ENCODE data around the gene BTBD1.
"Not testable (repeated sequence)": the region's sequence is repeated elsewhere in the genome, so short reads cannot be mapped to it uniquely, and the experiment has no call there.

BTBD1 gene

DNA sequence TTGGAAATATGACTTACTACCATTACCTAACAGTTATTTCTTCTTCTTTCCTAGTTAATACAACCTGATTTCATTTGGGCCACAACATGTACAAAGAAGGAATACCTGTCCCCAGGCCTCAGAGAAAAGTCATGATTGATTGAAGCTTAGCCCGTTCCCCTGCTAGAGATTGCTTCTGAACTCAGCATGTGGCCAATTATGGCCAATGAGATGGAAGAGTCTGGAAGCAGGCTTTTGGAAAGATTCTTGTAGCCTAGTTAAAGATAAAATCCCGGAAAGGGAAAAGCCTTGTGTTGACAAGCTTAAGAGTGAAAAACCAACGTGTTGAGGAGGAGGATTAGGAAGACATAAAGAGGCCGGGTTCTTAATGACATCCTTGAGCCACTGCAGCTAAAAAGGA lies 23.4 kb upstream of the BTBD1 start (continued):
- TF ChIP-seq ZC3H10 (CRISPR knock-in tag; IDR thresholded peaks at IDR 0.05) = no peak
- TF ChIP-seq ARNTL (CRISPR knock-in tag; IDR thresholded peaks at IDR 0.05; ENCODE audit: borderline replicate concordance, low read depth) = no peak
- TF ChIP-seq BACH2 (CRISPR knock-in tag; IDR thresholded peaks at IDR 0.05; ENCODE audit: borderline replicate concordance) = no peak
- TF ChIP-seq PPARA (CRISPR knock-in tag; IDR thresholded peaks at IDR 0.05; ENCODE audit: borderline replicate concordance) = no peak

DNA sequence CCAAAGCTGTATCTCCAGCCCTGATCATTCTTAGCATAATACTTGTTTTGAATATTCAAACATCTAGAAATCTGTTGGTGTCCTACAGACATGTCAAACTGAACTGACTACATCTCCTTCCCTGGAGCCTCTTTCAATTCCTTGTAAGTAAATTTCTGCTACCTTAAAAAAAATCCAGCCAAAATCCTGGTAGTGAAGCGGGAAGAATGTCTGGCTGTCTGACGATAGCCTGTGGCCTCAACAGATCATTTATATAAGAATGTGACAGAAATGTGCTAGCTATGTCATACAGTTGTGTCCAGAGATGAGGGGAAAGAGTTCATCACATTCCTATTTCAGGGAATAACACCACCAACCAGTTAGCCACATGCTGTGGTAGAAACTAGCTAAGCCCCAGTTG lies 21.8 kb upstream of the BTBD1 start:
- TF ChIP-seq ZC3H10 (CRISPR knock-in tag; IDR thresholded peaks at IDR 0.05) = no peak
- no peak for TF ChIP-seq ZNF8 (CRISPR knock-in tag; IDR thresholded peaks at IDR 0.05)
- TF ChIP-seq CSDC2 (CRISPR knock-in tag; IDR thresholded peaks at IDR 0.05) = no peak

DNA sequence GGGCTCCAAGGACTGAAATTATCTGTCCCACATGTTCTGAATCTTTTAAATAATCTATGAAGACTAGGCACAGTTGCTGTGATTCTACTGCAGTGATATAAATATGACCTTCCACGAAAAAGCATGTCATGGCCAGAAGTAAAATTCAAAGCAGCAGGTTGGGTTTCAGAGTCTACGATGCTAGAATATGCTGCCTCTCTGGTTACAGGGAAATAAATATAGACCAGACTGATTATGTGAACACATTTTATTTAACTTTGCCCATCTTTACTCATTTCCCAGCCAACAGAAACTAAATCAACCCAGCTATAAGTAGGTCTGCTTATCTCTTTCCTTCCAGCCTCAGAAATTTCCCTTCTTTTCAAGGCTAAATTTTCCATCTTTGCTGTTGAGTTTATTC lies 20.5 kb upstream of the BTBD1 start:
- TF ChIP-seq, protein P1, sequence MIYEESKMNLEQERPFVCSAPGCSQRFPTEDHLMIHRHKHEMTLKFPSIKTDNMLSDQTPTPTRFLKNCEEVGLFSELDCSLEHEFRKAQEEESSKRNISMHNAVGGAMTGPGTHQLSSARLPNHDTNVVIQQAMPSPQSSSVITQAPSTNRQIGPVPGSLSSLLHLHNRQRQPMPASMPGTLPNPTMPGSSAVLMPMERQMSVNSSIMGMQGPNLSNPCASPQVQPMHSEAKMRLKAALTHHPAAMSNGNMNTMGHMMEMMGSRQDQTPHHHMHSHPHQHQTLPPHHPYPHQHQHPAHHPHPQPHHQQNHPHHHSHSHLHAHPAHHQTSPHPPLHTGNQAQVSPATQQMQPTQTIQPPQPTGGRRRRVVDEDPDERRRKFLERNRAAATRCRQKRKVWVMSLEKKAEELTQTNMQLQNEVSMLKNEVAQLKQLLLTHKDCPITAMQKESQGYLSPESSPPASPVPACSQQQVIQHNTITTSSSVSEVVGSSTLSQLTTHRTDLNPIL (CRISPR knock-in tag; IDR thresholded peaks at IDR 0.05; ENCODE audit: low read depth) = no peak
- TF ChIP-seq OSR1 (CRISPR knock-in tag; IDR thresholded peaks at IDR 0.05) (no peak), ZFP3 (CRISPR knock-in tag; IDR thresholded peaks at IDR 0.05) (no peak), ZNF8 (CRISPR knock-in tag; IDR thresholded peaks at IDR 0.05) (no peak), ZC3H10 (CRISPR knock-in tag; IDR thresholded peaks at IDR 0.05) (no peak), PATZ1 (CRISPR knock-in tag; IDR thresholded peaks at IDR 0.05; ENCODE audit: borderline replicate concordance) (no peak), GLIS3 (CRISPR knock-in tag; IDR thresholded peaks at IDR 0.05) (no peak)
- ATAC-seq = no peak

More for the DNA sequence above, 21.8 kb upstream of the BTBD1 start:
- ATAC-seq = no peak

- ATAC-seq = not testable (repeated sequence)
Observed at GRCh38 chr15:83085864-83086552, 19.0 kb upstream of the BTBD1 start.

DNA sequence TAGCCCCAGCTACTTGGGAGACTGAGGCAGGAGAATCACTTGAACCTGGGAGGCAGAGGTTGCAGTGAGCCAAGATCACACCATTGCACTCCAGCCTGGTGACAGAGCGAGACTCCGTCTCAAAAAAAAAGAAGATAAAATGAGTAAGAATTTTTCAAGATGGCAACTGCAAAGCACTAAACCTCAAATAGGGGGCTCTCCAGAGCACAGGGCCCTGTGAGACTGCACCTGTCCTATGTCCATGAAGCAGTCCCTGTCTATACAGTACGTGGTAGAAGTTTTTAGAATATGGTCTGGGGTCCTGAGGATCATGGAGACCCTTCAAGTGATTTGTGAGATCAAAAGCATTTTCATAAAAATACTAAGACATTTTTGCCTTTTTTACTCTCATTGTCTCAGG lies 18.4 kb upstream of the BTBD1 start:
- ATAC-seq = not testable (repeated sequence)

GRCh38 chr15:83082730-83083386 lies 15.8 kb upstream of the BTBD1 start:
- TF ChIP-seq TCF4 (CRISPR knock-in tag; IDR thresholded peaks at IDR 0.05; ENCODE audit: borderline replicate concordance) (no peak), ZNF70 (CRISPR knock-in tag; IDR thresholded peaks at IDR 0.05) (no peak), CSDC2 (CRISPR knock-in tag; IDR thresholded peaks at IDR 0.05) (no peak), PPARA (CRISPR knock-in tag; IDR thresholded peaks at IDR 0.05; ENCODE audit: borderline replicate concordance) (no peak), ZC3H10 (CRISPR knock-in tag; IDR thresholded peaks at IDR 0.05) (no peak), BACH2 (CRISPR knock-in tag; IDR thresholded peaks at IDR 0.05; ENCODE audit: borderline replicate concordance) (no peak), RARB (CRISPR knock-in tag; IDR thresholded peaks at IDR 0.05) (no peak), ZFP3 (CRISPR knock-in tag; IDR thresholded peaks at IDR 0.05) (no peak), ISL1 (CRISPR knock-in tag; IDR thresholded peaks at IDR 0.05) (no peak), GLIS3 (CRISPR knock-in tag; IDR thresholded peaks at IDR 0.05) (no peak), TOX (CRISPR knock-in tag; IDR thresholded peaks at IDR 0.05; ENCODE audit: borderline replicate concordance) (no peak), ARNTL (CRISPR knock-in tag; IDR thresholded peaks at IDR 0.05; ENCODE audit: borderline replicate concordance, low read depth) (no peak), SNAI2 (CRISPR knock-in tag; IDR thresholded peaks at IDR 0.05) (no peak)
- TF ChIP-seq, protein P1 (CRISPR knock-in tag; IDR thresholded peaks at IDR 0.05; ENCODE audit: low read depth) = no peak
- TF ChIP-seq, protein P2, sequence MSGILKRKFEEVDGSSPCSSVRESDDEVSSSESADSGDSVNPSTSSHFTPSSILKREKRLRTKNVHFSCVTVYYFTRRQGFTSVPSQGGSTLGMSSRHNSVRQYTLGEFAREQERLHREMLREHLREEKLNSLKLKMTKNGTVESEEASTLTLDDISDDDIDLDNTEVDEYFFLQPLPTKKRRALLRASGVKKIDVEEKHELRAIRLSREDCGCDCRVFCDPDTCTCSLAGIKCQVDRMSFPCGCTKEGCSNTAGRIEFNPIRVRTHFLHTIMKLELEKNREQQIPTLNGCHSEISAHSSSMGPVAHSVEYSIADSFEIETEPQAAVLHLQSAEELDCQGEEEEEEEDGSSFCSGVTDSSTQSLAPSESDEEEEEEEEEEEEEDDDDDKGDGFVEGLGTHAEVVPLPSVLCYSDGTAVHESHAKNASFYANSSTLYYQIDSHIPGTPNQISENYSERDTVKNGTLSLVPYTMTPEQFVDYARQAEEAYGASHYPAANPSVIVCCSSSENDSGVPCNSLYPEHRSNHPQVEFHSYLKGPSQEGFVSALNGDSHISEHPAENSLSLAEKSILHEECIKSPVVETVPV (CRISPR knock-in tag; IDR thresholded peaks at IDR 0.05) = no peak
- TF ChIP-seq, protein P3, sequence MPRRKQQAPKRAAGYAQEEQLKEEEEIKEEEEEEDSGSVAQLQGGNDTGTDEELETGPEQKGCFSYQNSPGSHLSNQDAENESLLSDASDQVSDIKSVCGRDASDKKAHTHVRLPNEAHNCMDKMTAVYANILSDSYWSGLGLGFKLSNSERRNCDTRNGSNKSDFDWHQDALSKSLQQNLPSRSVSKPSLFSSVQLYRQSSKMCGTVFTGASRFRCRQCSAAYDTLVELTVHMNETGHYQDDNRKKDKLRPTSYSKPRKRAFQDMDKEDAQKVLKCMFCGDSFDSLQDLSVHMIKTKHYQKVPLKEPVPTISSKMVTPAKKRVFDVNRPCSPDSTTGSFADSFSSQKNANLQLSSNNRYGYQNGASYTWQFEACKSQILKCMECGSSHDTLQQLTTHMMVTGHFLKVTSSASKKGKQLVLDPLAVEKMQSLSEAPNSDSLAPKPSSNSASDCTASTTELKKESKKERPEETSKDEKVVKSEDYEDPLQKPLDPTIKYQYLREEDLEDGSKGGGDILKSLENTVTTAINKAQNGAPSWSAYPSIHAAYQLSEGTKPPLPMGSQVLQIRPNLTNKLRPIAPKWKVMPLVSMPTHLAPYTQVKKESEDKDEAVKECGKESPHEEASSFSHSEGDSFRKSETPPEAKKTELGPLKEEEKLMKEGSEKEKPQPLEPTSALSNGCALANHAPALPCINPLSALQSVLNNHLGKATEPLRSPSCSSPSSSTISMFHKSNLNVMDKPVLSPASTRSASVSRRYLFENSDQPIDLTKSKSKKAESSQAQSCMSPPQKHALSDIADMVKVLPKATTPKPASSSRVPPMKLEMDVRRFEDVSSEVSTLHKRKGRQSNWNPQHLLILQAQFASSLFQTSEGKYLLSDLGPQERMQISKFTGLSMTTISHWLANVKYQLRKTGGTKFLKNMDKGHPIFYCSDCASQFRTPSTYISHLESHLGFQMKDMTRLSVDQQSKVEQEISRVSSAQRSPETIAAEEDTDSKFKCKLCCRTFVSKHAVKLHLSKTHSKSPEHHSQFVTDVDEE (CRISPR knock-in tag; IDR thresholded peaks at IDR 0.05) = no peak
- ATAC-seq = no peak

Data from SK-N-SH treated with all-trans-retinoic acid at 6 μM for 48 hours (cell line).